ENCODE measurements around the gene TGFBI.

DNA sequence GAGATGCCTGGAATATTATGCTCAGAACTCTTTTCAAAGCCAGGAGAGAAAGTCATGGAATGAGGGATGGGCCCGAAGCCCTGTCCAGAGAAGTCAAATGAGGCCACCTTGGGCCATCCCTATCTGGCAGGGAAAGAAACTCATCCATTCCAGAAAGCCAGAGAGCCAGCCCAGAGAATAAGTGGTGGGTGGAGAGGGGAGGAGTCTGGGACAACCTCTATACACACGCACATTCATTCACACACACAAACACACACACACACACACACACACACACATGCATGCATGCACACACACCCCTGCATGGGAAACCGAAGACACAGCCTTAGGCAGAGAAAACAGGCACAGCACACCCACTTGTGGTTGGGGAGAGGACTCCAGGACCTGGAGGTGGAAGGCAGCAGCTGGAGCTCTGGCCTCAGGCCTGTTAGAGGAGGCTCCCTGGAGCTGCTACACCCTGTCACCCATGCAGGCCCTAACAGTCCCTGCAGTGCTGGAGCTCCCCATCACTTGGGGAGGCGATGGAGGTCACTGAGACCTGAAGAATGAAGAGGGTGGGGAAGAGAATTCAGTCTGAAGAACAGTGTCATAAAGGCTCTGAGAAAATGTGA lies 38.0 kb downstream of the TGFBI start:
- TF ChIP-seq TAF1 (IDR thresholded peaks at IDR 0.05; ENCODE audit: borderline replicate concordance, insufficient read depth, low read length): no peak
- TF ChIP-seq, protein P1, sequence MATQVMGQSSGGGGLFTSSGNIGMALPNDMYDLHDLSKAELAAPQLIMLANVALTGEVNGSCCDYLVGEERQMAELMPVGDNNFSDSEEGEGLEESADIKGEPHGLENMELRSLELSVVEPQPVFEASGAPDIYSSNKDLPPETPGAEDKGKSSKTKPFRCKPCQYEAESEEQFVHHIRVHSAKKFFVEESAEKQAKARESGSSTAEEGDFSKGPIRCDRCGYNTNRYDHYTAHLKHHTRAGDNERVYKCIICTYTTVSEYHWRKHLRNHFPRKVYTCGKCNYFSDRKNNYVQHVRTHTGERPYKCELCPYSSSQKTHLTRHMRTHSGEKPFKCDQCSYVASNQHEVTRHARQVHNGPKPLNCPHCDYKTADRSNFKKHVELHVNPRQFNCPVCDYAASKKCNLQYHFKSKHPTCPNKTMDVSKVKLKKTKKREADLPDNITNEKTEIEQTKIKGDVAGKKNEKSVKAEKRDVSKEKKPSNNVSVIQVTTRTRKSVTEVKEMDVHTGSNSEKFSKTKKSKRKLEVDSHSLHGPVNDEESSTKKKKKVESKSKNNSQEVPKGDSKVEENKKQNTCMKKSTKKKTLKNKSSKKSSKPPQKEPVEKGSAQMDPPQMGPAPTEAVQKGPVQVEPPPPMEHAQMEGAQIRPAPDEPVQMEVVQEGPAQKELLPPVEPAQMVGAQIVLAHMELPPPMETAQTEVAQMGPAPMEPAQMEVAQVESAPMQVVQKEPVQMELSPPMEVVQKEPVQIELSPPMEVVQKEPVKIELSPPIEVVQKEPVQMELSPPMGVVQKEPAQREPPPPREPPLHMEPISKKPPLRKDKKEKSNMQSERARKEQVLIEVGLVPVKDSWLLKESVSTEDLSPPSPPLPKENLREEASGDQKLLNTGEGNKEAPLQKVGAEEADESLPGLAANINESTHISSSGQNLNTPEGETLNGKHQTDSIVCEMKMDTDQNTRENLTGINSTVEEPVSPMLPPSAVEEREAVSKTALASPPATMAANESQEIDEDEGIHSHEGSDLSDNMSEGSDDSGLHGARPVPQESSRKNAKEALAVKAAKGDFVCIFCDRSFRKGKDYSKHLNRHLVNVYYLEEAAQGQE (IDR thresholded peaks at IDR 0.05; ENCODE audit: insufficient read depth in 1 of 2, low read depth in 2 of 2, low read length in 2 of 2): no peak
- no peak for TF ChIP-seq POLR2AphosphoS5 (IDR thresholded peaks at IDR 0.05; ENCODE audit: low read depth, low read length)
- no peak for TF ChIP-seq SIN3A (IDR thresholded peaks at IDR 0.05; ENCODE audit: borderline replicate concordance, insufficient read depth, low read length)
- no peak for TF ChIP-seq FOXP2 (optimal IDR thresholded peaks at IDR 0.05; ENCODE audit: borderline replicate concordance, extremely low read depth, extremely low read length, insufficient read depth)
